PC-3 (cell line): Measurements from ENCODE around the gene WFS1.

Experiments used
- CTCF ChIP-seq: fragments of 300-600 bp; sonication (generic); conservative IDR thresholded peaks from 2 replicates; pipeline ENCODE4 v1.5.1; 2017; ENCODE audit warnings: antibody characterized with exemption, low read depth, mild to moderate bottlenecking, low read length
- EZH2 ChIP-seq: fragments of 300-600 bp; sonication (generic); IDR thresholded peaks from one replicate; pipeline ENCODE4 v1.6.1; 2017; ENCODE audit warnings: antibody characterized with exemption, mild to moderate bottlenecking, low read length; ENCODE audit not compliant: unreplicated experiment
- EZH2phosphoT487 ChIP-seq: fragments of 300-600 bp; sonication (generic); IDR thresholded peaks from 2 replicates; pipeline ENCODE4 v1.6.1; 2018; ENCODE audit warnings: mild to moderate bottlenecking, antibody characterized with exemption, low read length, borderline replicate concordance

DNA sequence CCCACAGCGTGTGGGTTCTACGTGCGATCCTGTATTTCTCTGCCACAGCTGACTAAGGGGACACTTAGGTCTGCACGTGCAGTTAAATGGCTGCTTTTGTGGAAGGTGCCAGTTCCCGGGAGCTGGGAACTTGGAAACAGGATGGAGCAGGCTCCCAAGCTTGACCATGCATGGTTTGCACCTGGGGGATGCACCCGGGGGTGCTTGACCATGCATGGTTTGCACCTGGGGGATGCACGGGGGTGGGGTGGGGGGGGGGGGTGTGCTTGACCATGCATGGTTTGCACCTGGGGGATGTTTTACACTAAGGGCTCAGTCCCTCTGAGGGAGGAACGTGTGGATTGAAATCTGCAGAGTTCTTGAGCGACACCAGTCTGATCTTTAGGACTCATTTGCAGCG is 5.7 kb downstream of the WFS1 start:
- no peak for TF ChIP-seq CTCF
- TF ChIP-seq EZH2: no peak
- no peak for TF ChIP-seq EZH2phosphoT487
